Measurements from ENCODE around the gene ADNP. TPM values are rescaled to one million over a fixed set of nuclear protein-coding genes. Genes with fewer than 3 reads are reported as not detected.
A peak's percentile ranks its signal among the peaks of the same experiment; 100 is the strongest.

The ADNP gene
- total RNA-seq, 4 donors from 2014 or later, result 51.4 to 67.2 (median 55.4) TPM

- peak; percentile 90 for ATAC-seq
Observed at GRCh38 chr20:50958615-50959542, 27.6 kb upstream of the ADNP start, which contains the start of gene MOCS3. Gene MOCS3, plus strand, starts transcription at chr20:50958818. Its CDS starts 25 bp downstream, at chr20:50958843.

GRCh38 chr20:50957798-50958614, 26.8 kb upstream of the ADNP start, which contains the start of gene DPM1:
Gene DPM1, minus strand, starts transcription at chr20:50958532. Its CDS starts 9 bp downstream, at chr20:50958523.
- H3K4me1 ChIP-seq, result peaks cover 0 to 68% (median 30%) of the 10 kb centered on the region in 3 donors
- peaks cover 0 to 39% of the 10 kb centered on the region in 2 donors for H3K36me3 ChIP-seq
- peak within 1 kb of the TSS; percentile 66 to 93 (median 92) for H3K27ac ChIP-seq
- H3K4me3 ChIP-seq, result peak within 1 kb of the TSS; percentile 74 to 93
- ATAC-seq, result peak; percentile 92
- H3K27me3 ChIP-seq, result no peaks in the 10 kb centered on the region
- H3K9me3 ChIP-seq, result no peaks in the 10 kb centered on the region
- 1% methylated on average over 12 to 14 of the region's 52 CpGs for WGBS, 2 donors (ENCODE audit: low coverage in 1 of 2)
- TF ChIP-seq POLR2A (IDR thresholded peaks at IDR 0.05) (peak; percentile 63 to 77), CTCF (IDR thresholded peaks at IDR 0.05) (no peak), POLR2AphosphoS5 (IDR thresholded peaks at IDR 0.05) (peak; percentile 97), EP300 (IDR thresholded peaks at IDR 0.05) (no peak)

More at GRCh38 chr20:50958615-50959542, 27.6 kb upstream of the ADNP start, which contains the start of gene MOCS3:
- TF ChIP-seq POLR2AphosphoS5 (IDR thresholded peaks at IDR 0.05) (peak; percentile 8), CTCF (IDR thresholded peaks at IDR 0.05) (peak in 1 of 4 experiments; percentile 3), POLR2A (IDR thresholded peaks at IDR 0.05) (no peak), EP300 (IDR thresholded peaks at IDR 0.05) (no peak)
- Histone ChIP-seq H3K27me3 (no peaks in the 10 kb centered on the region), H3K4me1 (peaks cover 0 to 67% (median 30%) of the 10 kb centered on the region in 3 donors), H3K4me3 (peak within 1 kb of the TSS; percentile 74 to 93), H3K27ac (peak within 1 kb of the TSS; percentile 66 to 93 (median 92)), H3K36me3 (peaks cover 0 to 30% of the 10 kb centered on the region in 2 donors), H3K9me3 (no peaks in the 10 kb centered on the region)
- 0 to 1% methylated on average over 15 to 47 of the region's 67 CpGs for WGBS, 2 donors (ENCODE audit: low coverage in 1 of 2)

- Histone ChIP-seq H3K36me3 (peaks cover 0 to 41% of the 10 kb centered on the region in 2 donors), H3K4me3 (peak overlapping the region; percentile 74 to 93), H3K27ac (peak overlapping the region; percentile 66 to 93 (median 92)), H3K9me3 (no peaks in the 10 kb centered on the region), H3K4me1 (peaks cover 0 to 68% (median 30%) of the 10 kb centered on the region in 3 donors), H3K27me3 (no peaks in the 10 kb centered on the region)
- TF ChIP-seq POLR2A (IDR thresholded peaks at IDR 0.05) (no peak), EP300 (IDR thresholded peaks at IDR 0.05) (no peak), POLR2AphosphoS5 (IDR thresholded peaks at IDR 0.05) (peak; percentile 48), CTCF (IDR thresholded peaks at IDR 0.05) (no peak)
- no peak for ATAC-seq
- WGBS, 2 donors (ENCODE audit: low coverage in 1 of 2), result 13% methylated on average over 4 to 7 of the region's 7 CpGs
Observed at GRCh38 chr20:50957276-50957675, 26.0 kb upstream of the ADNP start.

GRCh38 chr20:50953821-50954220, 22.6 kb upstream of the ADNP start:
- TF ChIP-seq POLR2A (IDR thresholded peaks at IDR 0.05) (no peak), EP300 (IDR thresholded peaks at IDR 0.05) (no peak), POLR2AphosphoS5 (IDR thresholded peaks at IDR 0.05) (no peak), CTCF (IDR thresholded peaks at IDR 0.05) (no peak)
- ATAC-seq, result no peak
- Histone ChIP-seq H3K27me3 (no peaks in the 10 kb centered on the region), H3K27ac (no peak overlapping the region), H3K36me3 (peaks cover 0 to 57% of the 10 kb centered on the region in 2 donors), H3K4me1 (peaks cover 0 to 38% (median 19%) of the 10 kb centered on the region in 3 donors), H3K9me3 (no peaks in the 10 kb centered on the region), H3K4me3 (no peak overlapping the region)

Measured in gastroesophageal sphincter (tissue), 4 donors.